Epithelial cell of prostate (primary cell): ENCODE data around the gene NECTIN1.

Experiments
- DNase-seq: peaks from one replicate; pipeline ENCODE4 v3.0.0-alpha.2; 2011; ENCODE audit warnings: low read depth, low spot score
- H3K27ac ChIP-seq: fragments of 450-650 bp; 2 replicates; pipeline ENCODE4 v1.5.1; 2017; ENCODE audit warnings: mild to moderate bottlenecking

NECTIN1 gene

DNA sequence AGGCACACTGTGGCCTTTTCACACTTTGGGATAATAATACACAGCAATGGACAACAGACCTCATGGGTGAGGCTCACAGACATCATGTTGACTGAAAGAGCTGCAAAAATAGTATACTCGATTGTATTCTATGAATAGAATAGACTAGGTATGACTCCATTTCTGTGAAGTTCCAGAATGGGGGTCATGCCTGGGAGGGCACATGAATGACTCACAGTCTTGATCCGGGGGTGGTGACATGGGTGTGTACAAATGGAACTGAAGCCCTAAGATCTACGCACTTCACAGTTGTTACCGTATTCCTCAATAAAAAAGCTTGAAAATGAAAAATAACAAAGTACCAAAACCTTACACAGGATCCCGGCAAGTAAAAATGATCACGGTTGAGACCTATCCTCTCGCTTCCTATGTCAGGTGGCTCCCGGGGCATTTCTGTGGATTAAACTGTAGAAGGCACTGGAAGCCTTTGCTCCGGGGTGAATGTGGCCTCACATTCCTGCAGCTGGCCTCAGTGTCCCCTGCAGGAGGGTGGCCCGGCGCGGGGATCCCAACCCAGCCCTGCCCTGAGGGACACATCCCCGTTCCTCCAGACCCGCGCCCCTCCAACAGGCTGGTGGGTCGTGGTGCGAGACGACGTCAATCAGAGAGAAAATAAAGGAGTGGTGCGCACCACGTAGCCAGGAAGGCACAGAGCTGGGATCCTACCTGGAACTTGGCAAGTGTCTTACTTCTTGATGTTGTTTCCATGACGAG, 75.9 kb downstream of the NECTIN1 start:
- no peak for DNase-seq

DNA sequence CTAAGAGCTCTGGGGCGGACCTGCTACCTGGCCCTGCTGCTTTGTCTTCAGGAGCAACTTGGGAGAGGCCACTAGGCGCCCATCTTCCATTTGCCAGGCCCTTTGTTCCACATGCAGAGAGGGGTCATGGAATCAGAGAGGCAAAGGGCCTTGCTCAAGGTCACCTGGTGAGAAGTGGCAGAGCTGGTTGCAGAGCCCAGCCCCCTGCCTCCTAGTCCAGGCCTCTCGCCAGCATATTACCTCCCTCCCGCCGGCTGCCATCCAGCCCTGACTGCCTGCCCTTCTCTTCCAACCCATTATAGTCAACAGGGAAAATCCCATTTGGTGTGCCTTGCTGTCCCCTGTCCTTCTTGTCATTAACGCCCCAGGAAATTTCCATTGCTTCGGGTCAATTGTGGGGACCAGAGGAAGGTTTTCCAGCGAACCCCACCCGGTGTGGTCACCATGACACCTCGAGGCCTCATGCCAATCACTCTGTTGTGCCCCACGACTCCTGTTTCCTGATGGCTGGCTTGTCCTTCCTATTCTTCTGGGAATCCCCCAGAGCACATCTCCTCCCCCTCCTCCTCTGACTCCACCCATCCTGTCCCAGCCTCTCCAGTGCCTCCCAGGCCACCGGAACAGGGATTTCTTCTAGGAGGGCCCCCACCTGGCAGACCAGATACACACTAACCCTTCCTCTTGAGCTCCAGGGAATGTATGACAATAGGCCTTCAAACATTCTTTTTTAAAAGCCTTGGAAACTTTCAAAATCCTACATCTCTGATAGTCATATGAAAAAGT, 77.0 kb downstream of the NECTIN1 start:
- no peak for DNase-seq
- H3K27ac ChIP-seq, result no peak overlapping the region

More for the DNA sequence above, 75.9 kb downstream of the NECTIN1 start:
- no peak overlapping the region for H3K27ac ChIP-seq

DNA sequence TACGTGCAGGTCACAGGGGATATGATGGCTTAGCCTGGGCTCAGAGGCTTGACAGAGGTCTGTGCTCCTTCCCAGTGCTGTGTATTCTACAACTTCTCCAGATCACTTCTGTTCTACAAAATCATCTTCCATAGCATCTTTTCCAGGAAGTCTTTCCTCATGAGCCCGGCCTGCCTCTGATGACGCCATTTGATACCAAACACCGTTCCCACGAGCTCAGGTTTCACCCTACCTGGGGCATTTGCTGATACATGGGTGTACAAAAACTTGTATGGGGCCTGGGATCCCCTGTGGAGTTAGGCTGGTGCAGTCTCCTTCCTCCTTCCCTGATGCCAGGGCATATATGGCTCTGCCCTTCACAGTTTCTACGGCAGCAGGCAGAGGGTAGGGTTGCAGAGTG, 78.7 kb downstream of the NECTIN1 start:
- H3K27ac ChIP-seq, result no peak overlapping the region
- DNase-seq, result no peak

DNA sequence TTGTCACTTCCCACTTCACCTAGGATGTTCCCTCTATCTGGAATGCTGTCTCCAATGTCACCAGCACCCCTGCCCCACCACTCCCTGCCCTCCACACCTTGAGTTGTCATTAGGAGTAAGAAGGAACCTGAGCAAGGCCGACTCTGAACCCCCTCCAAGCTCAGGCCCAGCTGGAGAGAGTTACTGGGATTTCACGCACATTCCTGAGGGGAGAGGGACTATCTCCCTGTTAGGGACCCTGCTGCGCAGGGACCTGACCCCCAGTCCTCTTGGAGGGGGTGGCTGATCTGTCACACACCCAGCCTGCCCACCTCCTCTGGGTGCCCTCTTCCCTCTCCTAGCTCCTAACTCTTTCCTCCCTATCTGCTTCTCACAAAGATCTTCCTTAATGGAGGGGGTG, 81.7 kb downstream of the NECTIN1 start:
- DNase-seq, result no peak
- no peak overlapping the region for H3K27ac ChIP-seq

DNA sequence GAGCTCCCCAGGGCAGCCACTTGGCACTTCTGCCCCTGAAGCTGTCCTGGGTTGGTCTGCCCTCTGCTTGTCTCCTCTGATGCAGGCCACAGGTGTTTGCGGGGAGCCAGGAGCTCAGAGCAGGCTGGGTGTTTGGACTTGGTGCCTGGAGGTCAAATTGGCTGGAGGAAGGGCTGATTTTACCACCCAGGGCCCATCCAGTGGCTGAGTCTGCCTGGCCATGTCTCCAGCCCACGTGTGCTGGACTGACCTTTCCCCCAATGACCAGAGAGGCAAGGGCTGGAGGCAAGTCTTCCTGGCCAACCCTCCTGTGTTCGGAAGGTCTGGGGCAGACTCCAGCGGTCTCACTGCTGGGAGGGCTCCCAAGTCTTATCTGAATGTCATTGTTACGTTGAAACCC, 84.0 kb downstream of the NECTIN1 start:
- H3K27ac ChIP-seq, result no peak overlapping the region
- no peak for DNase-seq

DNA sequence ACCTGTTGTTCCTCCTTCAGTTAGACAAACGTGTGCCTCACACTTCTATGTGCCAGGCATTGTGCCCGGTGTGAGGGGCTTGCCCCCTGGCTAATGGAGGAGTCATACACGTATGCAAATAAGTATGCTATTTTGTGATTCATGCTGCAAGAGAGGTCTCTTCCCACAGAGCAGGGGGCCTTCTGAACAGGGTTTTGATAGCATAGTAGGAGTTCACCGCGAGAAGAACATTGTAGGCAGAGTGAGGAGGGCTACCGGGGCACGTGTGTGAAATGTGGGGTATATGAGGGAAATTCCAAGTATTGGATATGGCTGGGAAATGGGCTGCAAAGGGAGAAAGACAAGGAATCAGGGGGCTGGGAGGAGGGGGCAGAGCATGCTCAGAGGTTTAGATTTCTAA, 84.5 kb downstream of the NECTIN1 start:
- no peak overlapping the region for H3K27ac ChIP-seq
- no peak for DNase-seq

DNA sequence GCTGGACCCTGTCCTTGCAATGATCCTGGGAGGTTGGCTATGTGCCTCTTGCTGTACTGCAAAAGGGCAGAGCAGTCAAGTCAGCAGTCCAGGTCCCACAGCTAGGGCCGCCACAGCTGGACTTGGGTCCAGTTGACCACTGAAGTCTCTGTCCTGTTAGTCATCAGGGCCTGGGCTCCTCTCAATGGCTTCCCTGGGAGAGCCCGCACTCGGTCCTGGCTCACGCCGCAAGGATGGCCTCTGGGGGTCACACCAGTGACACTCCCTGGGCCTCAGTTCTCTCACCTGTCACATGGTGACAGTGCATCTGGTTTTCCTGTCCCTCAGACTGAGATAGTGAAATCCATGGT, 85.1 kb downstream of the NECTIN1 start:
- no peak for DNase-seq
- H3K27ac ChIP-seq, result no peak overlapping the region

DNA sequence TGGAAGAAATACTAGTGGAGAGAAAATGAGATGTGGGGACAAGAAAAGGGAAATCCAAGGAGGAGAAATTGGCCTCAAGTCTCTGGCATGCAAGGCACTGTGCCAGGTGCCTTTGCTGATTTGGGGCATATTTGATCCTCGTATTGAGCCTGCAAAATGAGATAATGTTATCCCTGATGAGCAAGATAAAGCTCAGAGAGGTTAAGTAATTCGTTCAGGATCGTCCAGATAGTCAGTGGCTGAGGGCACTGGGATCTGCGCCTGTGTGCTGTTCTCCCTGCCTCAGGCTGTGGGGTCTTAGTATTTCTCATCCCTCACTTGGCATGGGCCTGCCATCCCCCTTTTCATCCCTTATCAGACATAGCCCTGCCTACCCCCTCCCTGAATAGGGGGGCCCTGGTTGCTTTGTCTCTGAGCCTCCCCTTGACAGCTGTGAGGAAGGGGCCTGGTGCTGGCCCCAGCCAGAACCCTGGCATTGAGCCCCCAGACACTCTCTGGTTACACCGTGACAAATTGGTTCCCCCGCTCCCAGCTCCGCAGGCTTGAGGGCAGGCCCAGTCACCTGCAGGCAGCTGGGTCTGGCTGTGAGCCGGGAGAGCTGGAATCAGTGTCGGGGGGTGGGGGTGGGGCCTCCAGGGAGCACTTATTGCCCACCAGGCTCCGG, 85.7 kb downstream of the NECTIN1 start:
- no peak for DNase-seq
- H3K27ac ChIP-seq, result no peak overlapping the region

DNA sequence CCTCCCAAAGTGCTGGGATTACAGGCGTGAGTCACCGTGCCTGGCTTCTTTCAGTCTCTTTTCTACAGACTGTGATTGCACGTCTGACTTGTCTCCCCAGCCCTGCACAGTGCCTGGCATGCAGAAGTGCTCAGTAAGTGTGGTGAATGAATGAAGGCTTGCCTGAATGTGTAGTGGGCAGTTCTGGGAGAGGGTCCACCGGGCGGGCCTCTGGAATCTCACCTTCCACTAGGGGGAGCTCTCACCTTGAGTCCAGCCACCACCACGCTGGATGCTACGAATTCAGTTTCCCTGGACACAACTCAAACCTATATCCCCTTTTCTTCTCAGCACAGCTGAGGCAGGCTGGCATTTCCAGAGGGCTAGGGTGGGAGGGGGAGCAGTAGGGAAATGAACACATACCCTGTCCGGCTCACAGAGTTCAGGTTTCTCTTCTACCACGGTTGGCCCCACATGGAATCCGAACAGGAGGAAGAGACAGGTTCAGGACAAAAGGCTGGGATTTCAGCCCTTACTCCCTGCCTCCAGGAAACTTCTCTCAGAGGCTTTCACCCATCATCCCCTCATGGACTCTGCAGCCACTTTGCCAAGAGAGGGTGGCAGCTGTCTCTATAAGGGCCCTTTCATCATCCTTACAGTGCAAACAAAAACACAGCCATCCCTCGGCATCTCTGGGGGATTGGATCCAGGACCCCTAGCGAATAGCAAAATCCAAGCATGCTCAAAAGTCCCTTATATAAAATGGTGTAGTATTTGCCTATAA, 86.8 kb downstream of the NECTIN1 start:
- DNase-seq, result no peak
- H3K27ac ChIP-seq, result no peak overlapping the region

DNA sequence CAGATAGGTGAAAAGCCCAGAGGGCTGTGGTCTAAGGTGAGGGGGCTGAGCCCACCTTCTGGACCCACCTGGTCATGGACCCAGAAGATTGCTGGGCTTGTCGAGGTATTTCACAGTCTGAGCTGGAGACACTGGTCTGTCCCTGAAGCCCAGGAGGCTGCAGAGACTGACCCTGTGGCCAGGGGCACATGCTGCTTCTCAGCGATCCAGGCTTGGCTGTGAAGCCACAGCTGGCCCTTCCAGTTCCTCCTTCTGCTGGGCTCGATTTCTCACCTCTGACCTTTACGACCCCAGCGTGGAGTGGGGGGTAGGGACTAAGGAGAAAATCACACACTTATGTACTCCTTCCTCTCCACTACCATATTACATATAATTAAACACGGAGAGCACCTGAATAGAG, 88.5 kb downstream of the NECTIN1 start:
- H3K27ac ChIP-seq, result no peak overlapping the region
- DNase-seq, result no peak

DNA sequence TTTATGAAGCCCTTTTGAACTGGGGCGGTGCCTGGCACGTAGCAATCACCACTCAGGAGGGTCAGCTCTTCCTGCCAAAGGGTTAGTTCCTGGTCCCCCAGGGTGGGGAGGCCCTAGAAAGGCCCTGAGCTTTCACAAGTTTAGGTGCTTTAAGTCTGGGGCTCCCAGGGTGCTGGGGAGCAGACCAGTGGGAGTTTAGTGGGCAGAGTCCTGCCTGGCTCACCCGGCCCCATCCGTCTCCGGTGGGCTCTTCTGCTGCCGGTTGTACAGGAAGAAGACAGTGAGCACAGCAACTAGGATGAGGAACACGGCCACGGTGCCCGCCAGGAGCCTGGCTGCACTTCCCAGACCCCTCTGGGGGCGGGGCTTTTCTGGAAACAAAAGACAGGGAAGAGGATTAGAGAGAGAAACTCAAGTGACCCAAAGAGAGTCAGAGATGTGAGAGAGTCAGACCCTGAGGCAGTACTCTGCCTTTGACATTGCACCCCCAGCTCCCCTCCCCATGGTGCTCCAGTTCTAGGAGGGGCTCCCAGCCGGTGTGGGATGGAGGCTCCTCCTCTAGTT, 89.3 kb downstream of the NECTIN1 start:
- DNase-seq, result no peak
- no peak overlapping the region for H3K27ac ChIP-seq

DNA sequence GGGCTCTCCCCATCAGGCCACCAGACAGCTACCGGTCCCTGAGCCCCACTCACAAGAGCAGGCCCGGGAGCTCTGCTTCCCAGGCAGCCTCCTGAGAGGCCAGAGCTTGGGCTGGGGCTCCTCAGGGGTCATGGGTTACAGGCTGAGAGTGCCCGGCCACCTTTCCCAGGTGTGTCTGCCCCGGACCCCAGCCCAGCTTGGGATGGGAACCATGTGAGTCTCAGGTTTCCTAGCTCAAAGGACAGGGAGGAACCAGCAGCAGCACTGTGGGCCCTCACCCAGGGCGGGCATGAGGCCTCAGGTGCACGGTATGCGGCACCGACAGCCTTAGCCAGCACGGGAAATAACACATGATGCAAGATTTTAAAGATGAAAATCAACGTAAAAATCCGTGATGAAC, 90.1 kb downstream of the NECTIN1 start:
- DNase-seq, result no peak
- no peak overlapping the region for H3K27ac ChIP-seq

DNA sequence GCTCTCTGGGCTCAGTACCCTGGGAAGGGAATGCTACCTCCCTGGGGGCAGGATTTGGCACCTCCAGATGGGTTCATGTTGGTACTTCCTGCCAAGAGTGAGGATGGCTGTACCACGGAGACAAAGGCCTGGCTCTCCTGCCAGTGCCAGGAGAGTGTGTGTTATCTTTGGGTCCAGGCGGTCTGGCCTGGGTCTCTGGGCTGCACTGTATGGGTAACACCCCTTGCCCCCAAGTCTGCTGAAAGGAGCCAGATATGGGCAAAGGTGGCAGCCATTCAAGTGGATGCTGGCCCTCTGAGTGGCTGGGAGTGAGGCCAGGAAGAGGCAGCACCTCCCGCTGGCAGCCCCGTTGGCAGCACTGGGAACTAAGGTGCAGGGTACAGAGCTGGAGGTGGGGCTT, 91.5 kb downstream of the NECTIN1 start:
- DNase-seq, result no peak
- no peak overlapping the region for H3K27ac ChIP-seq

DNA sequence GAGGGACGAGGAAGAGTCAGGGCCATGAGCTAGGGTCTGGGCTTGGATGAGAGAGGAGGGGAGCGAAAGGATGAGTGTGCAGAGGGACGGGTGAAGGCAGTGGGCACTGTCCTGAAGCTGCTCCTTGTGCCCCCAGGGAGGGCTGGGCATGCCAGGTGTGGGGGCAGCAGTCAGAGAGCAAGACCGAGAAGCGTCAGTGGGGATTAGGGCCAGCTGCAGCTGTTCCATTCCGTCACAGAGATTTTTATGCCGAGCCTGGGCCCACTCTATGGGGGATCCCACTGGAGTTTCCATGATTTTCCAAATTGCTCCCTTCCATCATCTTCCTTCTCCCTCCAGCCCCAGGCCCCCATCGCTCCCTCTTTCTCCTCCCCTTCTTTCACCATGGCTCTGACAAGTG, 93.2 kb downstream of the NECTIN1 start:
- no peak for DNase-seq
- H3K27ac ChIP-seq, result no peak overlapping the region

DNA sequence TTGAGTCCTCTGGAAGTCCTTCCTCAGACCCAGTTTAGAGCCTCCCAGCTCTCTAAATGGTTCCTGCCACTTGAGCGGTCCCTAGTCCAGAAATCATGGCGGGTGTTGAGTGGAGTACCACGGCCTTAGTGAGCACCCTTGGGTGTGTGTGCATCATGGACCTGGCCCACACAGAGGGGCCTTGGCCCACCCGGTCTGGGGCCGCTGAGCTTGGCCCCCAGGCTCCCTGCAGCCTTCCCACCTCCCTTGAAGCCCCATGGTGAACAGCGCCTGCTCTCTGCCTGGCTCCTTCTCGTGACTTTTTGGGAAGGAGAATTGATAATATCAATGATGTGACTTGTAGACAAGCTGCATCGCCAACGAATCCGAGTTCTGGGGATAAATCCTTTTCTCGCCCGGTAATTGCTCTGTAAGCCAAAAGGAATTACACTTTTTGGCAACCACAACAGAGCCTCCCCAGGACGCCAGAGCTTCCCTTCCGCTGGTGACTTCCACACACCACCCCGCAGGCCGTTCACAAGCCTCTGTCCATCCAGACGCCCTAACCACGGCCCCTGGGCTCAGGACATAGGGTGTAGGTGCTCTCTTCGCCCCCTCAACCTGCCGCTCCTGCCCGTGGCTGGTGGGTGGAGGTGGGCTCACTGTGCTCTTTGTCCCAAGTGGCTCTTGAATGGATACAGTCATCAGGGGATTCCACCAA, 93.8 kb downstream of the NECTIN1 start:
- no peak for DNase-seq
- no peak overlapping the region for H3K27ac ChIP-seq

DNA sequence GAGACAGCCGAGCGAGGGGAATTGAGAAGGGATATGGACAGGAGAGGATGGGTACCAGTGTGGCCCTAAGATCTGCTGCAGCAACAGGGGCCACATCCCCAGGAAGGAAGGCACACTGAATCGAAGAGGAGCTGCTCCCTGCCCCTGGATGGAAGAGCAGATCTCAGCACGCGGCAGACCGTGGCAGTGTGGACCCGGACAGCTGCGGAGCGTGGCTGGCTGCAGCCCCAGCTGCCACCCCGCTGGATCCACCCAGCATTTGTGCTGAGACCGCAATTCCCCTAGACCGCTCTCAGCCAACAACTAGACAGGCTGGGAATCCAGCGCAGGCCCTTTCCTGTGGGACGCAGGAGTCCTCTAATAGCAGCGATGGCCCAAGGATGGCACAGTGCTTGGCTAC, 94.7 kb downstream of the NECTIN1 start:
- no peak overlapping the region for H3K27ac ChIP-seq
- no peak for DNase-seq

DNA sequence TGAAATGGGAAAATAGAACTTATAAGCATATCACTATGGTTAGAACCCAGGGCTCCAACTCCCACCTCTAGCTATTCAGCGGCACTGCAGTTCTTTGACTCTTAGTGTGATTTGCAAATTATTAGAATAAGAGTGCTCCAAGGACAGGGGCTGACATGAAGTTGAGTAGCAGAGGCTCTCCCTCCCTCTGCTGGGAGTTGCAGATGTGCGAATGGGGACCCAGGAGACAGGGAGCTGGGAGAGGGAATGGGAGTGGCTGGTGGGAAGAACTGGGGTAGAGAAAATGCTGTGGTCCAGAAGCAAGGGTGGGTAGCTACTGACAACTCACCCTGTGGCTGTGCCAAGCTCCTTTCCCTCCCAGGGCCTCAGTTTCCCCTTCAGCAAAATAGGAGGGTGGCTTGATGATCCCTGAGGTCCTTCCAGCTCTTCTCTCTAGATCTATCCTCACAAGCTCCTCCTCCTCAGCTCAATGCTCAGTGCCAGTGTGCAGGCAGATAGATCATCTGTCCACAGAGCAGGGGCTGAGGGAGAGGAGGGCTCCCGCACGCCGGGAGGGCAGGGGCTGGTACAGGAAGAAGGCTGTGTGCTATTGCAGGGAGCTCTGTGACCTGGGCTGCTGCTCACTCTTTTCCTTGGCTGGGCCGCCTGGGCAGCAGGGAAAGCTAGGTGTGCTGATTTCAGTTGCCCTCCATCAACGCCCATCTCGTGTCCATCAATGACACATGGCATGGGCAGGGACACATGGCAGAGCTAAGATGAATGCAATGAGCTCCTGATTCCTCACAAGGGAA, 99.0 kb downstream of the NECTIN1 start:
- no peak for DNase-seq
- no peak overlapping the region for H3K27ac ChIP-seq

DNA sequence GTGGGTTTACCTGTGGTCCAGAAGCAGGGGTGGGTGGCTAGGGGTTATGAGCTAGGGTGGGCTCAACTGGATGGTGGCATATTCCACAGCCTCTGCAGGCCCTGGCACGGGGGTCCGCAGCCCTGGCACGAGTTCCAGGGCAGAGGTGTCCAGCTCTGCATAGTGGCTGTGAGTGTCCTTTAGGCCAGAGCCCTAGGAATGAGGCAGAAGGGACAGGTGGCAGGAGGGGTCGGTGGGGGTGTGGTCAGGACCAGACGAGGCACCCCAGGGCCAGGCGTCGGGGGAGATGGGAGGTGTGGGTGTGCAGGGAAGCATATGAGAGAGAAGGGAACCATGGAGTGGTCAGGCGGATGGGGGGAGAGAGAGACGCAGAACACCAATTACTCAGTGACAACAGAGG, 99.9 kb downstream of the NECTIN1 start:
- no peak overlapping the region for H3K27ac ChIP-seq
- DNase-seq, result no peak

DNA sequence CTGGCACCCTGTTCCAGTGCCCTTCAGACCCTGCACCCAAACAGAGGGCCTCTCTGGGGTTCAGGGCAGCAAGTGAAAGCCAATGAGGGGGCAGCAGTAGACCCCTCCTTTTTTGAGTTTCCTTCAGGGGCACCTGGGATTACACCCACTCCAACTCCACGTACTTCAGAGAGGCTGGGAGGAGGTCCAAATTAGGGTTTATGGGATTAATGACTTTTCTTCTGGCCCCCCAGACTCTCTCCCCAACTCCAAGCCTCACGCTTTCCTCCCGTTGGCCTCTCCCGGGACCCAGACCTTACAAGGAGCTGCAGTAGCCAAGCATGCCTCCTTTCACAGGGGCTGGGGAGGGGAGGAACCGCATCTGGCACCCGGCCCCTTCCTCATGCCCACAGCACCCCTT, 101.7 kb downstream of the NECTIN1 start:
- DNase-seq, result no peak
- H3K27ac ChIP-seq, result no peak overlapping the region
